ENCODE data around the gene CCP110. TPM values are rescaled to one million over a fixed set of nuclear protein-coding genes. Genes with fewer than 3 reads are reported as not detected.

CCP110 gene
- total RNA-seq, 1 donor from 2014 or later = 8.5 TPM

- DNase-seq (ENCODE audit: missing footprints) = no peak
- intact Hi-C loops (cut with DNase I) = loop anchor here (5.0 kb wide), 1 partner anchor 416 kb away; no protein-coding TSS in a partner anchor
- no peak for ATAC-seq
These were observed 20.2 kb upstream of the CCP110 start for GRCh38 chr16:19503461-19504075.

- intact Hi-C loops (cut with DNase I) = no loop called here
- DNase-seq (ENCODE audit: missing footprints) = no peak
These were observed 18.0 kb upstream of the CCP110 start for GRCh38 chr16:19505600-19506303.

GRCh38 chr16:19506965-19507364 is 16.8 kb upstream of the CCP110 start:
- no peak for DNase-seq (ENCODE audit: missing footprints)
- intact Hi-C loops (cut with DNase I) = no loop called here
- ATAC-seq = no peak

More at GRCh38 chr16:19505600-19506303, 18.0 kb upstream of the CCP110 start:
- ATAC-seq = no peak

- intact Hi-C loops (cut with DNase I) = no loop called here
- no peak for DNase-seq (ENCODE audit: missing footprints)
- ATAC-seq = no peak
These were observed 15.9 kb upstream of the CCP110 start for GRCh38 chr16:19507867-19508266.

GRCh38 chr16:19512297-19512696 is 11.4 kb upstream of the CCP110 start:
- intact Hi-C loops (cut with DNase I) = no loop called here
- DNase-seq (ENCODE audit: missing footprints) = no peak
- ATAC-seq = no peak

- intact Hi-C loops (cut with DNase I) = no loop called here
- DNase-seq (ENCODE audit: missing footprints) (no peak), ATAC-seq (peak; percentile 57)
These were observed 10.2 kb upstream of the CCP110 start for GRCh38 chr16:19513377-19514053.

GRCh38 chr16:19515757-19516156 is 8.0 kb upstream of the CCP110 start:
- intact Hi-C loops (cut with DNase I) = no loop called here
- ATAC-seq (no peak), DNase-seq (ENCODE audit: missing footprints) (no peak)

- intact Hi-C loops (cut with DNase I) = no loop called here
- ATAC-seq = no peak
- no peak for DNase-seq (ENCODE audit: missing footprints)
These were observed 6.2 kb upstream of the CCP110 start for GRCh38 chr16:19517424-19518089.

GRCh38 chr16:19518388-19518787 is 5.4 kb upstream of the CCP110 start:
- DNase-seq (ENCODE audit: missing footprints) = no peak
- intact Hi-C loops (cut with DNase I) = no loop called here
- ATAC-seq = no peak

GRCh38 chr16:19520861-19521331 is 2.8 kb upstream of the CCP110 start:
- DNase-seq (ENCODE audit: missing footprints) = no peak
- intact Hi-C loops (cut with DNase I) = loop anchor here (5.0 to 10.0 kb wide), 2 partner anchors 454 to 716 kb away; partner anchors contain the start of genes ARL6IP1 and COQ7
- no peak for ATAC-seq

GRCh38 chr16:19521471-19522396 is 2.0 kb upstream of the CCP110 start, which contains the start of gene GDE1:
GDE1 (minus strand) TSS chr16:19522098; CDS start chr16:19521964, 134 bp downstream.
- DNase-seq (ENCODE audit: missing footprints) (peak; percentile 98), ATAC-seq (peak; percentile 91)
- intact Hi-C loops (cut with DNase I) = loop anchor here (5.0 to 10.0 kb wide), 2 partner anchors 454 to 717 kb away; partner anchors contain the start of genes ARL6IP1 and COQ7

- DNase-seq (ENCODE audit: missing footprints) = no peak
- no peak for ATAC-seq
- intact Hi-C loops (cut with DNase I) = loop anchor here (5.0 to 10.0 kb wide), 2 partner anchors 455 to 718 kb away; partner anchors contain the start of genes ARL6IP1 and COQ7
These were observed 1.4 kb upstream of the CCP110 start for GRCh38 chr16:19522397-19522732.

GRCh38 chr16:19522760-19523159 is 982 bp upstream of the CCP110 start:
- ATAC-seq (no peak), DNase-seq (ENCODE audit: missing footprints) (no peak)
- intact Hi-C loops (cut with DNase I) = loop anchor here (1.0 to 10.0 kb wide), 3 partner anchors 33 to 718 kb away; partner anchors contain the start of genes ARL6IP1, COQ7 and VPS35L

GRCh38 chr16:19523184-19523558 is 571 bp upstream of the CCP110 start:
- ATAC-seq (no peak), DNase-seq (ENCODE audit: missing footprints) (no peak)
- intact Hi-C loops (cut with DNase I) = loop anchor here (1.0 to 10.0 kb wide), 3 partner anchors 32 to 718 kb away; partner anchors contain the start of genes ARL6IP1, COQ7 and VPS35L

- ATAC-seq (peak; percentile 1), DNase-seq (ENCODE audit: missing footprints) (no peak)
- intact Hi-C loops (cut with DNase I) = loop anchor here (5.0 to 10.0 kb wide), 2 partner anchors 457 to 719 kb away; partner anchors contain the start of genes ARL6IP1 and COQ7
These were observed 544 bp downstream of the CCP110 start for GRCh38 chr16:19524356-19524615.

- intact Hi-C loops (cut with DNase I) = loop anchor here (5.0 to 10.0 kb wide), 2 partner anchors 457 to 720 kb away; partner anchors contain the start of genes ARL6IP1 and COQ7
- no peak for DNase-seq (ENCODE audit: missing footprints)
- no peak for ATAC-seq
These were observed 1.1 kb downstream of the CCP110 start for GRCh38 chr16:19524616-19525384.

- DNase-seq (ENCODE audit: missing footprints) (no peak), ATAC-seq (no peak)
- intact Hi-C loops (cut with DNase I) = loop anchor here (10.0 kb wide), 1 partner anchor 721 kb away; the partner anchor contains the start of gene ARL6IP1
These were observed 1.6 kb downstream of the CCP110 start for GRCh38 chr16:19525385-19525723.
